Measurements from ENCODE around the gene SEC24C.
"Not testable (repeated sequence)": the region's sequence is repeated elsewhere in the genome, so short reads cannot be mapped to it uniquely, and the experiment has no call there.

SEC24C gene

DNA sequence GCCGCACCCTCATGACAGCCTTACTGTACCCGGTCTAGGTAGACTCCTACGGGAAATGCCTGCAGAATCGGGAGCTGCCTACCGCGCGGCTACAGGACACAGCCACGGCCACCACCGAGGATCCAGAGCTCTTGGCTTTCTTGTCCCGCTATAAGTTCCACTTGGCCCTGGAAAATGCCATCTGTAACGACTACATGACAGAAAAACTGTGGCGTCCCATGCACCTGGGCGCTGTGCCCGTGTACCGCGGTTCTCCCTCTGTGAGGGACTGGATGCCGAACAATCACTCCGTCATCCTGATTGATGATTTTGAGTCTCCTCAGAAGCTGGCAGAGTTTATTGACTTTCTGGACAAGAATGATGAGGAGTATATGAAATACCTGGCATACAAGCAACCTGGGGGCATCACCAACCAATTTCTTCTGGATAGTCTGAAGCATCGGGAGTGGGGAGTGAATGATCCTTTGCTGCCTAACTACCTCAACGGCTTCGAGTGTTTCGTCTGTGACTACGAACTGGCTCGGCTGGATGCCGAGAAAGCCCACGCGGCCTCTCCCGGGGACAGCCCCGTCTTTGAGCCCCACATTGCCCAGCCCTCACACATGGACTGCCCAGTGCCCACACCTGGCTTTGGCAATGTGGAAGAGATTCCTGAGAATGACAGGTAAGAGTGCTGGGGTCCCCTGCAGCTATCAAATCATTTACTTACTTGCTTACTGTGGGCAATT lies 29.1 kb downstream of the SEC24C start:
- no peak for DNase-seq

- DNase-seq = no peak
Measured at GRCh38 chr10:73774637-73775036, 30.5 kb downstream of the SEC24C start.

- DNase-seq = no peak
Measured at GRCh38 chr10:73779018-73779417, 34.8 kb downstream of the SEC24C start.

DNA sequence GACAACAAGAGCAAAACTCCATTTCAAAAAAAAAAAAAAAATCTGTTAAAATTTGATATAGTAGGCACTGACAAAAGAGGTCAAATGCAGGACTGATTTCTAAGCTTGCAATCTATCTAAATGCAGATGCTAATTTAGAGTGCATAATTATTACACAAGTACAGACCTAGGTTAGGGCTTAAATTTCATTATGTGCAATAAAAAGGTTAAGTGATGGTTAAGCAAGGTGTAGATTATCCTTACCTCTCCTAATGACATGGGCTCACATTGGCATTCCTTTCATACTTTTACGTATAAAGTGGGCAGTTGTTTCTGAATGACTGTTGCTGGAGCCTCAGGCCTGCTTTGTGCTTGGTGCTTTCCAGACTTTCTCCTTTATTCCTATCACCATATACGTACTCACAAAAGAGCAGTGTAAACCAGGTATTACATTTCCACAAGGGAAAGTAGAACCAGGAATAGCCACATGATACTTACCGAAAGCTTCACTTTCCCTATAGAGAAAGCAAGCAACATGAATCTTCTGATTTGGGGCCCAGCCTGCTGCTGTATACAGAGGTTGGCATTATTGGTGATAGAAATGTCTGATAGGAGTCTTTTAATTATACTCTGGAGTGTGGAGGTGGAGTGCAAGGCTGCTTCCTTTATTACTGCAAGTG lies 35.5 kb downstream of the SEC24C start:
- no peak for DNase-seq

GRCh38 chr10:73780301-73780700 lies 36.1 kb downstream of the SEC24C start:
- no peak for DNase-seq

DNA sequence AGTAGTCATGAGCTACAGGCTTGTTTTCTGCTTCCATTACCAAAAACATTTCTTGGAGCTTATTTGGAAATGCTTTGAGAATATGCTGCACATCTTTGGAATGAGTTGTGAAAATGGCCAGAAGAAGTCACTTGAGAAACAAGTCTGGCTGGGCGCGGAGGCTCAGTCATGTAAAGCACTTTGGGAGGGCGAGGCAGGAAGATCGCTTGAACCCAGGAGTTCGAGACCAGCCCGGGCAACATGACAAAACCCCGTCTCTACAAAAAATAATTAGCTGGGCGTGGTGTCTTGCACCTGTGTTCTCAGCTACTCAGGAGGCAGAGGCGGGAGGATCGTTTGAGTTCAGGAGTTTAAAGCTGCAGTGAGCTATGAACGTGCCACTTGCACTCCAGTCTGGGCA lies 36.8 kb downstream of the SEC24C start:
- DNase-seq = no peak

- no peak for DNase-seq
Measured at GRCh38 chr10:73781548-73781878, 37.3 kb downstream of the SEC24C start.

DNA sequence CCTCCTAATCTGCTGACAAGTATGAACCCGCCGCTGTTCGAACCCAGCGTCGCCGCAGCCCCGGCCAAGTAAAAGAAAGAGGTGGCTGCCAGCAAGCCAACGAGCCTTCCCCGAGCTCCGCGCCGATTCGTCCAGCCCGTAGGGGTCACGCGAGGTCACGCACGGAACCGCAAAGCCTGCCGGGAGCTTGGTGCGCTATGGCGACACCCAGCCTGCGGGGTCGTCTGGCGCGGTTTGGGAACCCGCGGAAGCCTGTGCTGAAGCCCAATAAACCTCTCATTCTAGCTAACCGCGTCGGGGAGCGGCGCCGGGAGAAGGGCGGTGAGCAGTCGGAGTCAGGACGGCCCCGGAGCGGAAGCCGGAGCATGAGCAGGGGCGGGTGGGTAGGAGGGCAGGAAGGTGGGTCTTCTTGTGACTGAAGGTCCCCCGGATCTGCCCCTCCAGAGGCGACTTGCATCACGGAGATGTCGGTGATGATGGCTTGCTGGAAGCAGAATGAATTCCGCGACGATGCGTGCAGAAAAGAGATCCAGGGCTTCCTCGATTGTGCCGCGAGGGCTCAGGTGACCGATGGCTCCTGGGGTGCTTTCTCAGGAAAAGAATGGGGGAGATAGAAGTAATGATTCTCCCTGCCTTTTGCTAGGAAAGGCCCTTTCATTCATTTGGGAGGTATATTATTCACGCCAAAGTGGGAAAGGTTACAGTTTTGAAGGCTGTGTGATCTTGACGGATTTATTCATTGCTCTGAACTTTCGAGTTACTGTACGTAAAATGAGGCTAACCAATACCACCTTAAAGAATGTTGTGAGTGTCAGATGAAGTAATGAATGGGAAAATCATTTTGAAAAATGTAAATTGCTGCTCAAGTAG lies 37.9 kb downstream of the SEC24C start, which contains the start of gene CHCHD1:
CHCHD1 (plus strand) TSS at position 170 of the 870 bp plus-strand sequence; CDS start at position 198, 28 bp downstream.
- DNase-seq = peak; percentile 92

DNA sequence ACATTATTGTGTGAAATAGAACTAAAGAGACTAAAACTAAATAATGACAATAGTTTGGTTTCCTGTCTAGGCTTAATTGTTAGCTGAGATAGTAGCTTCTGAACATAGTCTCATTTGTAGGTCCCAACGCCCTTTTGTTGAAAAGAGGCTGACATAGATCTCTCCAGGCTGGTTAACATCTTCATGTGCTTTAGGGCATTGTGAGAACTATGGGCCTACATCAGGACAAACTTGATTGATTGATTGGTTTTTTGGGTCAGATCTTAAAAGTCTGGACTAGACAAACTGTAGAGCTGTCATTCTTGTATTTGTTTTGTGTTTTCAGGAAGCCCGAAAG lies 38.5 kb downstream of the SEC24C start:
- DNase-seq = no peak

DNA sequence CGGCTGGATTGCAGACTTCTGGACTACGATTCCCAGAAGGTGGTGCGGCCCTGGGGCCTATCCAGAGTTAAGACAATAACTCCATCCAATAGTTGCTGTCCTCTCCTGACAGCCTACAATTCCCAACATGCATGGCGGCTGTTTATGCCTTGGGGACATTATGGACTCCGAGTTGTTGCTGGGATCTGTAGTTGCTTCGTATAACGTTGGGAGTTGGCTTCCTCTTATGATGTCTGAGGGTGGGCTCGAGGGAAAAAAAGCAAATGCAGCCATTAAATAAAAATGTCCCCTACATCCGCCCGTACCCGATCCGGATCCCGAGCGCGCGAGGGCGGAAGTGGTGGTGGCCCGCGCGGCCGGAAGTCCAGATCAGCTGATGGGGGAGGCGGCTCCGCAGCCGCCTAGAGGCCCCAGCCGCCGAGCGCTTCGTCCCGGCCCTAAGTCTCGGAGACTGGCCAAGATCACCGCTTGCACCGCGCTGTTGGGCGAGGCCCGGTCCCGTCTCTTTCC lies 41.1 kb downstream of the SEC24C start, which contains the start of gene ZSWIM8:
ZSWIM8 (plus strand) TSS at position 396 of the 510 bp plus-strand sequence. CDS start 273 bp downstream, outside the sequence.
- peak; percentile 81 for DNase-seq

DNA sequence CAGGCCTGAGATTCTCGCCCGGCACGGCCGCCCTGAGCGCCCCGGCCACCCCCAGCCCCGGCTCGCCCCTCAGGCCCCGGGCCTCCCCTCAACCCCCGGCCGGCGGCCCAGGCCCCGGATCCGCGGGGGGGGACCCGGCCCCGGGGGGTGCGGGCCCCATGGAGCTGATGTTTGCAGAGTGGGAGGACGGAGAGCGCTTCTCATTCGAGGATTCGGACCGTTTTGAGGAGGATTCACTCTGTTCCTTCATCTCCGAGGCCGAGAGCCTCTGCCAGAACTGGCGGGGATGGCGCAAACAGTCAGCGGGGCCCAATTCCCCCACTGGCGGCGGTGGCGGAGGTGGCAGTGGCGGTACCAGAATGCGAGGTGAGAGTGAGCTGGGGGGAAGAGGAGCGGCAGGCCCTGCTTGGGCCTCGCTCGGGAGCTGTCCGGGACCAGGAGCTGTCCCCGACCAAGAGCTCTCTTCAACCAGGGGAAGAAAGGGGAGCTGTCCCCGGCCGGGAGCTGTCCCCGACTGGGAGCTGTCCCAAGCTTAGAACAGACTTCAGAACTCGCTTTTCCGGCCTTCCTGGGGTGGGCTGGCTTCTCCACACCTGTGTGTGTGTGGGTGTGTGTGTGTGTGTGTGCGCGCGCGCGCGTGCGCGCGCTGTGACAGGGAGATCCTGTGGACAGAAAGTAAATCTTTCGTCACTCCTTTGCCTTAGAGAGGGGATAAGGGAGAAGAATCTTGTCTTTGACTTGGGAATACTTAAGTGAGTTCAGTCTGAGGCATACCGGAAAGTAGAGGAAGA lies 41.7 kb downstream of the SEC24C start:
- peak; percentile 48 for DNase-seq

DNA sequence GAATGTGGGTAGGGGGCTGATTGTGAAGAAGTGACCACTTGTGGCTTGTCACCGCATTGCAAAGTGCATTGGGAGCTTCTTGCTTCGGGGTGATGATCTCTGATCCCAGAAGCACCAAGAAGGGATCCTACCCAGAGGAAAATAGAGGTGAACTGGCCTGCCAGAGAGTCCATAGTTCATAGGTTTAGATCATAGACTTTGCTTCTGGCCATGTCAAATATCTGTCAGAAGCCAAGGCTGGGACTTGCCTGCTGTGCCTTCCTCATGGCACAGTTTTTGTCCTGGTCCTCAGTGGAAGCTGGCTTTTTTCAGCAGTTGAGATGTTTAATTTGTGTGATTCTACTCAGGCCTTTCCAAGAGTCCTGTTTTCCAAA lies 42.3 kb downstream of the SEC24C start:
- no peak for DNase-seq

GRCh38 chr10:73787031-73787800 lies 43.0 kb downstream of the SEC24C start:
- not testable (repeated sequence) for DNase-seq

- DNase-seq = no peak
Measured at GRCh38 chr10:73788864-73789658, 44.9 kb downstream of the SEC24C start.

DNA sequence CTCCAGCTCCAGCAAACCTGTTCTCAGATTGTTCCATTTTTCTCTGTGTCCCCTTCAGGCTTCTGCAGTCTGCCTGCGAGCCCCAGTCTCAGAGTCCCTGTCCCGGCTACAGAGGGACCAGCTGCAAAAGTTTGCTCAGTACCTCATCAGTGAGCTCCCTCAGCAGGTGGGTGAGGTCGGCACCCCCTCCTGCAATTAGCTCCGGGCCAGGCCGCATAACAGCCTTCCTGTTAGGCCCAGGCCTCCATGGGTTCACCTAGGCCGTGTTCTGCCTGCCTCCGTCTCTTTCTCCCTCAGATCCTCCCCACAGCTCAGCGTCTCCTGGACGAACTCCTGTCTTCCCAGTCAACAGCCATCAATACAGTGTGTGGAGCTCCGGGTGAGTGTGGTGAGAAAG lies 45.5 kb downstream of the SEC24C start:
- no peak for DNase-seq

DNA sequence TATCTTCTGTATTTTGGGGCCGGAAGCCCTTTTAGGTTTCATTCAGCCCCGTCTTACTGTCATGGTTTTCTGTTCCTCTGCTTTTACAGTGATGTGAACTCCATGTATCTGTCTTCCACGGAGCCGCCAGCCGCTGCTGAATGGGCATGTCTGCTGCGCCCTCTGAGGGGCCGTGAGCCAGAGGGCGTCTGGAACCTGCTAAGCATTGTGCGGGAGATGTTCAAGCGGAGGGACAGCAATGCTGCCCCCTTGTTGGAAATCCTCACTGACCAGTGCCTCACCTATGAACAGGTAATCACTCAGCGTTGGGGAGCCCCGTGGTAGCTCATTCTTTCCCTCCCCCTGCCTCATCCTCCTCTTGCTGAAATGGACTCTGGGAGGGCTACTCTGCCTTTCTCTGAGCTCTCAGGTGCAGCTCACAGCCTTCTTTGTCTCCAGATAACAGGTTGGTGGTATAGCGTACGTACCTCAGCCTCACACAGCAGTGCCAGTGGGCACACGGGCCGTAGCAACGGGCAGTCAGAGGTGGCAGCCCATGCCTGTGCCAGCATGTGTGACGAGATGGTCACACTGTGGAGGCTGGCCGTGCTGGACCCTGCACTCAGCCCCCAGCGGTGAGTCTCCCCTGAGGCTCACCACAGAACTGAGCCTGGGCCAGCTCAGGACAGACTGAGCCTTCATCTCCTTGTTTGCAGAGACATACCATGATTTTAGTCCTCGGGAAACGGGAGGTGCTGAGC lies 46.9 kb downstream of the SEC24C start:
- no peak for DNase-seq

- no peak for DNase-seq
Measured at GRCh38 chr10:73791871-73792400, 47.8 kb downstream of the SEC24C start.

GRCh38 chr10:73793456-73793855 lies 49.3 kb downstream of the SEC24C start:
- no peak for DNase-seq

DNA sequence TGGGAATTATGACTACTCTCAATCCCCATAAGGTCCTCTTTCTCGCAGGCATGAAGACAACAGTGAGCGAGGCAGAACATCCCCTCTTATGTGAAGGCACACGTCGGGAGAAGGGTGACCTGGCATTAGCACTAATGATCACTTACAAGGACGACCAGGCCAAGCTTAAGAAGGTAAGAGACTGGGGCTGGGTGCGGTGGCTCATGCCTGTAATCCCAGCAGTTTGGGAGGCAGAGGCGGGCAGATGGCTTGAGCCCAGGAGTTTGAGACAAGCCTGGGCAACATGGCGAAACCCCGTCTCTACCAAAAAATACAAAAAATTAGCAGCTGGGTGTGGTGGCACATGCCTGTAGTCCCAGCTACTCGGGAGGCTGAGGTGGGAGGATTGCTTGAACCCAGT lies 51.3 kb downstream of the SEC24C start:
- not testable (repeated sequence) for DNase-seq

DNA sequence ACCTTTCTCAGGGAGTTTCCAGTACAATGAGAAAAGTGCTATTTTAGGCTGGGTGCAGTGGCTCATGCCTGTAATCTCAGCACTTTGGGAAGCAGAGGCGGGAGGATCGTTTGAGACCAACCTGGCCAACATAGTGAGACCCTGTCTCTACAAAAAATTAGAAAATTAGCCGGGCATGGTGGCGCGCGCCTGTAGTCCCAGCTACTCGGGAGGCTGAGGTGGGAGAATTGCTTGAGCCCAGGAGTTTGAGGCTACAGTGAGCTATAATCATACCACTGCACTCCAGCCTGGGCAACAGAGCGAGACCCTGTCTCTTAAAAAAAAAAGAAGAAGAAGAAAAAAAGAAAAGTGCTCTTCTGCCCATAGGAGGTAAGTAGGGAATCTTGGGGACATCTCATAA lies 51.9 kb downstream of the SEC24C start:
- not testable (repeated sequence) for DNase-seq

All from activated CD8-positive, alpha-beta memory T cell treated with anti-CD3 and anti-CD28 coated beads, Interleukin-2, amount 50 U/mL, for 4 hours (primary cell).